Body of pancreas (tissue), 4 donors: ENCODE data around the gene EFNA2. TPM values are rescaled to one million over a fixed set of nuclear protein-coding genes. Genes with fewer than 3 reads are reported as not detected.

Experiments
- ATAC-seq: fragments of 150-250 bp; one replicate; pipeline ENCODE4 v1.9.1; 2016
- DNase-seq, 4 donors: peaks; one replicate each; pipeline ENCODE4 v3.0.0-alpha.2; 2019
- H3K27ac ChIP-seq, 4 donors: fragments of 200-600 bp; sonication (generic); 1 replicate in 3 of 4; 2 replicates in 1 of 4; pipeline versions ENCODE4 v1.5.1 to v1.6.1; 2016 to 2019; ENCODE audit warnings: mild to moderate bottlenecking in 1 of 4, mixed read lengths in 1 of 4, moderate library complexity in 1 of 4
- H3K27me3 ChIP-seq, 2 donors: fragments of 200-600 bp; sonication (generic); one replicate each; pipeline ENCODE4 v1.6.0; 2016; ENCODE audit warnings: mild to moderate bottlenecking in 1 of 2
- H3K36me3 ChIP-seq, 2 donors: fragments of 200-600 bp; sonication (generic); replicated peaks in 1 of 2; 2 replicates each; pipeline ENCODE4 v1.5.1; 2016; ENCODE audit warnings: low read depth in 2 of 2; ENCODE audit not compliant: insufficient read depth in 1 of 2
- H3K4me1 ChIP-seq: fragments of 200-600 bp; sonication (generic); one replicate; pipeline ENCODE4 v1.6.0; 2016
- H3K4me3 ChIP-seq, 2 donors: fragments of 200-600 bp; sonication (generic); 1 replicate in 1 of 2; 2 replicates in 1 of 2; pipeline ENCODE4 v1.5.1; 2016 to 2019
- H3K9me3 ChIP-seq, 3 donors: fragments of 200-600 bp; sonication (generic); 1 replicate in 2 of 3; 2 replicates in 1 of 3; pipeline ENCODE4 v1.5.1; 2016
- POLR2A ChIP-seq, 3 donors: fragments of 450-650 bp; IDR thresholded peaks; one replicate each; pipeline ENCODE4 v1.6.1; 2016; ENCODE audit warnings: antibody characterized with exemption in 3 of 3, mild to moderate bottlenecking in 2 of 3
- WGBS, 2 donors: methylation state at CpG; one replicate each; pipeline ENCODE4 v1.1.5; 2017; 5-methylcytosine and 5-hydroxymethylcytosine counted together
- intact Hi-C: fragments of 100-400 bp; cut with DNase I; formaldehyde crosslinking; loops from one replicate; pipeline ENCODE4 v1.15.1; 2023
- total RNA-seq, 2 donors: library from RNA; depleted of rRNA; stranded (reverse); fragments of >200 nt; gene quantifications; one replicate each; pipeline ENCODE4 v1.1.0, GENCODE V29; 2016
- TF ChIP-seq, protein P1 (sequence below), 7 experiments: fragments of 450-650 bp in 4 of 7; fragments of 200-600 bp in 3 of 7; sonication (generic) in 3 of 7; IDR thresholded peaks; one replicate each; pipeline ENCODE4 v1.5.1; 2016 to 2019; ENCODE audit warnings: antibody characterized with exemption in 7 of 7

Gene EFNA2
- total RNA-seq, 2 donors from 2014 or later = not detected

DNA sequence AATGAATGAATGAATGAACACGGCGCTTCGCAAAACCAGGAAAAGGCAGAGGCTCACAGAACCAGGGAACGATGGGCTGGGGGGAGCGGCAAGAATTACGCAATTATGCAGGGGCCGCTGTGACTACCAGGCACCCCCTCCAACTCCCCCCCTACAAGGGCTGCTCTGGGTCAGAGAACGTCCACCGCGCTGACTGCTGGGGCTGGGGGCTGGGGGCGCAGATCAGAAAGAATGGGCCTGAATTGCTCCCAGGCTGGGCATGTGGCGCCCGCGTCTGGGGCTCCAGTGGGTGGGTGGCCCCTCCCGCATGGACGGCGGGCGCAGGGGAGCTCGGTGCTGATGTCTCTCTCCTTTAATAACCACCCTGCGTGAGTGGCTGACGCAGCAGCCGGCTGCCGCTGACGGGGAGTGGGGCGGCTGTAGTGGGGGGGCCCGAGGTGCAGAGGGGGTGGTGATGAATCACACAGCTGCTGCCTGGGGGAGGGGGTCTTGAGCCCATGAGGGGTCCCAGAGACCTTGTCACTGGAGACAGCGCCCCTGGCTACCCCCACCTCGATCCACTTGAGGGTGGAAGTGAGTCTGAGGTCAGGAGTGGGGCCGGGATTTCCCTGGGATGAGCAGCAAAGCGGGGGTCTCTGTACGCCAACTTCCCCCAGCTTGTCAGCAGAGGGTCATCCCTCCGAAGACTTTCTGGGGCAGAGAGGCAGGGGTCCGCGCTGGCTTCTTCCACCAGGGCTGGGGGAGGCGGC lies 18.0 kb upstream of the EFNA2 start:
- peaks cover 81% of the 10 kb centered on the region for H3K4me1 ChIP-seq
- intact Hi-C loops = no loop called here
- no peak overlapping the region for H3K4me3 ChIP-seq
- no peak for ATAC-seq
- DNase-seq = peak in 2 of 4 donors; percentile 29 to 33
- peaks cover under 1% of the 10 kb centered on the region in 2 donors for H3K36me3 ChIP-seq
- no peaks in the 10 kb centered on the region for H3K9me3 ChIP-seq
- H3K27ac ChIP-seq = peak overlapping the region in 3 of 4 donors; percentile 95 to 100 (median 98)
- WGBS, 2 donors = 33 to 34% methylated on average over 29 to 34 of the region's 35 CpGs
- no peak for TF ChIP-seq POLR2A (IDR thresholded peaks at IDR 0.05)
- H3K27me3 ChIP-seq = no peaks in the 10 kb centered on the region

DNA sequence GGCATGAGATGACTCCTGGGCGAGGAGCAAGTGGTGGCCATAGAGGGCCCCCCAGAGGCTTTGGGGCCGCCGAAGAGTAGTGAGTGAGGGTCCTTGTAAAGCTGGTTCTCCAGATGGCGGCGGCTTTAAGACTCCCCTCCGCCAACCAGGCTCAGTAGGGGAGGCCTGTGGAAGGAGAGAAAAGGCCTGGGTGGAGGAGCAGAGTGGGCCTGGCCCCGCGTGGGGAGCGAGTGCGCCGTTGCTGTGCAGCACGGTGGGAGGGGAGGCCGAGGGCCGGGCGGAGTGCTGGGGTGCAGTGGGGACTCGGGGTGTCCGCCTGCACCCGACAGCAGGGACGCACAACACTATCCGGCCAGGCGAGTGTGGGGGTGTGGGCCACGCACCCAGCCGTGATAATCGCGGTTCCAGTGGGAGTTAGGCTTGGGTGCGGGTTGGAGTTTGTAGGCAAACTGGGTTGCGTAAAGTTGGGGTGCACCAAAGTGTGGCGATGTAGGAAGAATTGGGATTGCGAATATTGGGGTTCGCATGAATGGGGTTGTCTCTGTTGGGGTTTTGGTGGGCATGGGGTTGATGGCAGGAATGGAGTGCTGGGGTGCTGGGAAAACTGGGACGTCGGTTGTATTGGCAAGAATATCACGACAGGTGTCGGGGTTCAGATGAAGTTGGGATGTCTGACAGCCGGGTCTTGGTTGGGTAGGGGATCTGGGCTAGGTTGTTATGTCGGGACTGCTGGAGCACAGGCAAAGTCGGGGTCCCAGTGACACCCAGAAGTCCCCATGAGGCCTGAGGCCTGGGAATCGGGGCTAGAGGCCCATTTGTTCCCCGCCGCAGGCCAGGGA lies 17.2 kb upstream of the EFNA2 start:
- H3K27ac ChIP-seq = peak overlapping the region; percentile 95 to 100 (median 98)
- TF ChIP-seq, protein P1, sequence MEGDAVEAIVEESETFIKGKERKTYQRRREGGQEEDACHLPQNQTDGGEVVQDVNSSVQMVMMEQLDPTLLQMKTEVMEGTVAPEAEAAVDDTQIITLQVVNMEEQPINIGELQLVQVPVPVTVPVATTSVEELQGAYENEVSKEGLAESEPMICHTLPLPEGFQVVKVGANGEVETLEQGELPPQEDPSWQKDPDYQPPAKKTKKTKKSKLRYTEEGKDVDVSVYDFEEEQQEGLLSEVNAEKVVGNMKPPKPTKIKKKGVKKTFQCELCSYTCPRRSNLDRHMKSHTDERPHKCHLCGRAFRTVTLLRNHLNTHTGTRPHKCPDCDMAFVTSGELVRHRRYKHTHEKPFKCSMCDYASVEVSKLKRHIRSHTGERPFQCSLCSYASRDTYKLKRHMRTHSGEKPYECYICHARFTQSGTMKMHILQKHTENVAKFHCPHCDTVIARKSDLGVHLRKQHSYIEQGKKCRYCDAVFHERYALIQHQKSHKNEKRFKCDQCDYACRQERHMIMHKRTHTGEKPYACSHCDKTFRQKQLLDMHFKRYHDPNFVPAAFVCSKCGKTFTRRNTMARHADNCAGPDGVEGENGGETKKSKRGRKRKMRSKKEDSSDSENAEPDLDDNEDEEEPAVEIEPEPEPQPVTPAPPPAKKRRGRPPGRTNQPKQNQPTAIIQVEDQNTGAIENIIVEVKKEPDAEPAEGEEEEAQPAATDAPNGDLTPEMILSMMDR (IDR thresholded peaks at IDR 0.05) = no peak
- no peak for TF ChIP-seq POLR2A (IDR thresholded peaks at IDR 0.05)
- no peak overlapping the region for H3K4me3 ChIP-seq
- DNase-seq (peak in 1 of 4 donors; percentile 14), ATAC-seq (no peak)
- intact Hi-C loops = no loop called here
- H3K4me1 ChIP-seq = peaks cover 81% of the 10 kb centered on the region
- H3K27me3 ChIP-seq = no peaks in the 10 kb centered on the region
- no peaks in the 10 kb centered on the region for H3K9me3 ChIP-seq
- H3K36me3 ChIP-seq = peaks cover 7 to 8% of the 10 kb centered on the region in 2 donors
- WGBS, 2 donors = 47 to 48% methylated on average over 37 to 40 of the region's 40 CpGs

DNA sequence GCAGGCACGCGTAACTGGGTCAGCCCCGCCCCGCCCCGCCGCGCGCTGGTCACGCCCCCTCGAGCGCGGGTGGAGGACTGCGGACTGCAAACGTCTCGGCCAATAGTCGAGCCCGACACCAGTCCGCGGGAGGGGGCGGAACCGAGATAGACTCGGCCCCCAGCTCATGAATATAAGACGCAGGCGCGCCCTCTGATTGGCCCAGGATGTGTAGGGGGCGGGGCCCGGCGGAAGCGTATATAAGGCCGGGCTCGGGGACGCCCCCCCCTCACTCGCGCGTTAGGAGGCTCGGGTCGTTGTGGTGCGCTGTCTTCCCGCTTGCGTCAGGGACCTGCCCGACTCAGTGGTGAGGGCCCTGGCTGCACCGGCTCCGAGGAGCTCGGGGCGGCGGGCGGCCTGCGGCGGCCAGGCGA lies 16.6 kb upstream of the EFNA2 start, which contains the start of gene CIRBP:
Gene CIRBP (plus strand): TSS at position 268 of the 413 bp plus-strand sequence. CDS start 1,602 bp downstream, outside the sequence.
- WGBS, 2 donors = 0 to 2% methylated on average over 22 to 47 of the region's 50 CpGs
- Histone ChIP-seq H3K36me3 (peaks cover 7 to 12% of the 10 kb centered on the region in 2 donors), H3K27ac (peak within 1 kb of the TSS; percentile 95 to 100 (median 98)), H3K4me3 (peak within 1 kb of the TSS; percentile 34 to 79), H3K4me1 (peaks cover 84% of the 10 kb centered on the region), H3K27me3 (no peaks in the 10 kb centered on the region), H3K9me3 (no peaks in the 10 kb centered on the region)
- DNase-seq (peak; percentile 100), ATAC-seq (peak; percentile 88)
- intact Hi-C loops = no loop called here
- TF ChIP-seq POLR2A (IDR thresholded peaks at IDR 0.05) = peak; percentile 95 to 98 (median 97)
- TF ChIP-seq, protein P1 (IDR thresholded peaks at IDR 0.05) = no peak

DNA sequence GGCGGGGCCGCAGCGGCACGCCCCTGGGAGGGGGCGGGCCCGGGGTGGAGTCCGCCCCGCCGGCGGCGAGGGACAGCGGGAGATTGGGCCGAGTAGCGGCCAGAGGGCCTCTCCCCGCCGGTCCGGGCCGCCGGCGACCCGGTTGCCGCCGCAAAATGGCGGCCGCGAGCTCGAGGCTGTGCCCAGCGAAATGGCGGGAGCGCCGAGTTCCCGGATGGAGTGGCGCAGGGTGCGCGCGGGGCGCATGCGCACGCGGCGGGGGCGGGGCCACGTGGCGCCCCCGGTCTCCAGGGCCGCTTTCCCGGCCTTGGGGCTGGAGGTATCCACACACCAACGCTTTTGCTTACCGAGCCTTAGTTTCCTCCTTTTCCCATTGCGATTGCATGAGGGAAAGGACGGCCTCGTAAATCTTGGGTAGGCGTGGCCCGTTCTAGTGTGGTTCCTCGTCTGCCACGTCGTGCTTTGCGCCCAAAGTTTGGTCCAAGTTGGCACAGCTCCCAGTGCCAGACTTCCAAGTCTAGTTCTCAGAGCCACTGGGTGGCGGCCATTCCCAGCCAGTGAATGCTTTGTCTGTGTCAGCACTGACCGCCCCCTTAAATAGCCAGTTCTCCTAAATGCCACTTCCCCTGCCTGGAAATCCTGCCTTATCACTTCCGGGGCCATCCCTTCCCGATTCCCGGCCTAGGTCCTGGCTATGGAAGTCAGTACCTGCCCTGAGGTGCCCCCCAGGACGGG lies 16.0 kb upstream of the EFNA2 start:
- Histone ChIP-seq H3K4me1 (peaks cover 89% of the 10 kb centered on the region), H3K4me3 (peak overlapping the region; percentile 34 to 79), H3K27me3 (no peaks in the 10 kb centered on the region), H3K27ac (peak overlapping the region; percentile 95 to 100 (median 98)), H3K9me3 (no peaks in the 10 kb centered on the region), H3K36me3 (peaks cover 7 to 16% of the 10 kb centered on the region in 2 donors)
- 0% methylated on average over 8 to 64 of the region's 64 CpGs for WGBS, 2 donors
- TF ChIP-seq, protein P1 (IDR thresholded peaks at IDR 0.05) = peak in 2 of 7 experiments; percentile 11 to 16
- peak in 2 of 3 donors; percentile 0 to 36 for TF ChIP-seq POLR2A (IDR thresholded peaks at IDR 0.05)
- peak; percentile 65 for ATAC-seq
- intact Hi-C loops = loop anchor here (5.0 kb wide), 1 partner anchor 138 kb away; the partner anchor contains the start of gene DAZAP1
- DNase-seq = peak; percentile 88 to 92 (median 90)
